Osteocyte (in vitro differentiated cells): Measurements from ENCODE around the gene ZNF621. TPM values are rescaled to one million over a fixed set of nuclear protein-coding genes. Genes with fewer than 3 reads are reported as not detected.
"Not testable (repeated sequence)": the region's sequence is repeated elsewhere in the genome, so short reads cannot be mapped to it uniquely, and the experiment has no call there.

Experiments used
- DNase-seq: peaks from one replicate; pipeline ENCODE4 v3.0.0; 2021; ENCODE audit warnings: mixed read lengths; ENCODE audit not compliant: unreplicated experiment; ENCODE audit errors: extremely low spot score
- H3K27ac Mint-ChIP-seq: one replicate; pipeline ENCODE4 v1.8.0; 2021; ENCODE audit warnings: mild to moderate bottlenecking, mixed read lengths; ENCODE audit not compliant: unreplicated experiment
- H3K27me3 Mint-ChIP-seq: one replicate; pipeline ENCODE4 v1.8.0; 2021; ENCODE audit warnings: mixed read lengths; ENCODE audit not compliant: unreplicated experiment
- H3K36me3 Mint-ChIP-seq: one replicate; pipeline ENCODE4 v1.8.0; 2021; ENCODE audit warnings: mixed read lengths; ENCODE audit not compliant: unreplicated experiment
- H3K4me1 Mint-ChIP-seq: one replicate; pipeline ENCODE4 v1.8.0; 2021; ENCODE audit warnings: mixed read lengths; ENCODE audit not compliant: unreplicated experiment
- H3K4me3 Mint-ChIP-seq: one replicate; pipeline ENCODE4 v1.8.0; 2021; ENCODE audit warnings: mild to moderate bottlenecking, moderate library complexity, mixed read lengths; ENCODE audit not compliant: unreplicated experiment
- H3K9me3 Mint-ChIP-seq: one replicate; pipeline ENCODE4 v1.8.0; 2021; ENCODE audit warnings: mixed read lengths; ENCODE audit not compliant: unreplicated experiment
- total RNA-seq: library from RNA; stranded (reverse); gene quantifications from 2 replicates; pipeline ENCODE4 v1.2.1, GENCODE V29; 2021
- TF ChIP-seq, protein P1 (sequence below): fragments of 200-600 bp; sonication (generic); IDR thresholded peaks from 2 replicates; pipeline ENCODE4 v1.5.0; 2021; ENCODE audit warnings: antibody characterized with exemption, mild to moderate bottlenecking, moderate library complexity

ZNF621 gene
- total RNA-seq, 1 donor from 2014 or later: 30.8 TPM

DNA sequence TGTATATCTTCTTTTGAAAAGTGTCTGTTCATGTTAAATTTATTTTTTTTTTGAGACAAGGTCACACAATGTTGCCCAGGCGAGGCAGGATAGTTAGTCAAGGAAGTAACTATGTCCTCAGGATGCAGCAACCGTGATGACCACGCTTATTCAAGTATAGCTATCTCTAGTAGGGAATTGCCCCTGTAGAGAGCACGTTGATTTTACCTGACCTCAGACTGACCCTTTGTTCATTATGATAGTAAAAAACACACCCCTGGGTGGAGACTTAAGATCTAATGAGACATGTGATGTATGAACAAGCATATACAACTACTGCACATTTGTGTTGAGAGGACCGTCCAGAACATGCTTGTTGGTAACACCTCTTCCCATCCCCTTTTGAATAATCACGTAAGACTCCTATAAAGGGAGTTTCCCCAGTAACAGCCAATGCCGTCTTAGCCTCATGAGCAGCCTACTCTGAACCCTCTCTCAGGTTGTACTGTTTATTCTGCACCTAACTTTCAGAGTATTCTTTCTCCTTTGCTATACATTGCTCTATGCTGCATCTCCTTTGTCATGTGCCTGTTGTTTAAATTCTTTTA lies 32.9 kb downstream of the ZNF621 start:
- Mint-ChIP-seq H3K27me3 (no peaks in the 10 kb centered on the region), H3K4me1 (no peaks in the 10 kb centered on the region), H3K4me3 (no peak overlapping the region), H3K27ac (no peak overlapping the region), H3K9me3 (peaks cover 15% of the 10 kb centered on the region), H3K36me3 (no peaks in the 10 kb centered on the region)
- peak; percentile 6 for DNase-seq
- TF ChIP-seq, protein P1, sequence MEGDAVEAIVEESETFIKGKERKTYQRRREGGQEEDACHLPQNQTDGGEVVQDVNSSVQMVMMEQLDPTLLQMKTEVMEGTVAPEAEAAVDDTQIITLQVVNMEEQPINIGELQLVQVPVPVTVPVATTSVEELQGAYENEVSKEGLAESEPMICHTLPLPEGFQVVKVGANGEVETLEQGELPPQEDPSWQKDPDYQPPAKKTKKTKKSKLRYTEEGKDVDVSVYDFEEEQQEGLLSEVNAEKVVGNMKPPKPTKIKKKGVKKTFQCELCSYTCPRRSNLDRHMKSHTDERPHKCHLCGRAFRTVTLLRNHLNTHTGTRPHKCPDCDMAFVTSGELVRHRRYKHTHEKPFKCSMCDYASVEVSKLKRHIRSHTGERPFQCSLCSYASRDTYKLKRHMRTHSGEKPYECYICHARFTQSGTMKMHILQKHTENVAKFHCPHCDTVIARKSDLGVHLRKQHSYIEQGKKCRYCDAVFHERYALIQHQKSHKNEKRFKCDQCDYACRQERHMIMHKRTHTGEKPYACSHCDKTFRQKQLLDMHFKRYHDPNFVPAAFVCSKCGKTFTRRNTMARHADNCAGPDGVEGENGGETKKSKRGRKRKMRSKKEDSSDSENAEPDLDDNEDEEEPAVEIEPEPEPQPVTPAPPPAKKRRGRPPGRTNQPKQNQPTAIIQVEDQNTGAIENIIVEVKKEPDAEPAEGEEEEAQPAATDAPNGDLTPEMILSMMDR: no peak

DNA sequence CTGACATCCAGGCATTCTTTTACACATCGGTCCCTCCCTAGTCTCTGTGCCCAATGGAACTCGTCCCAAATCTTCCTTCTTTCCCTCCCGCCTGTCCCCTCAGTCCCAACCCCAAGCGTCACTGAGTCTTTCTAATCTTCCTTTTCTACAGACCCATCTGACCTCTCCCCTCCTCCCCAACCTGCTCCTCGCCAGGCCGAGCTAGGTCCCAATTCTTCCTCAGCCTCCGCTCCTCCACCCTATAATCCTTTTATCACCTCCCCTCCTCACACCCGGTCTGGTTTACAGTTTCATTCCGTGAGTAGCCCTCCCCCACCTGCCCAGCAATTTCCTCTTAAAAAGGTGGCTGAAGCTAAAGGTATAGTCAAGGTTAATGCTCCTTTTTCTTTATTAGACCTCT lies 37.7 kb downstream of the ZNF621 start:
- H3K36me3 Mint-ChIP-seq, H3K4me1 Mint-ChIP-seq: not testable (repeated sequence)

GRCh38 chr3:40565629-40566028 lies 40.9 kb downstream of the ZNF621 start:
- peaks cover 15% of the 10 kb centered on the region for H3K9me3 Mint-ChIP-seq
- not testable (repeated sequence) for H3K27ac Mint-ChIP-seq, H3K4me3 Mint-ChIP-seq, H3K36me3 Mint-ChIP-seq, H3K4me1 Mint-ChIP-seq, H3K27me3 Mint-ChIP-seq
- peak; percentile 0 for DNase-seq

More for the DNA sequence above, 37.7 kb downstream of the ZNF621 start:
- H3K27ac Mint-ChIP-seq, H3K4me3 Mint-ChIP-seq, H3K27me3 Mint-ChIP-seq: not testable (repeated sequence)
- peak; percentile 38 for DNase-seq
- H3K9me3 Mint-ChIP-seq: peaks cover 15% of the 10 kb centered on the region

- H3K9me3 Mint-ChIP-seq: peaks cover 4% of the 10 kb centered on the region
- no peak overlapping the region for H3K4me3 Mint-ChIP-seq
- H3K27me3 Mint-ChIP-seq: peaks cover 12% of the 10 kb centered on the region
- no peaks in the 10 kb centered on the region for H3K4me1 Mint-ChIP-seq
- no peak overlapping the region for H3K27ac Mint-ChIP-seq
- no peaks in the 10 kb centered on the region for H3K36me3 Mint-ChIP-seq
- DNase-seq: no peak
- TF ChIP-seq, protein P1: no peak
Measured at GRCh38 chr3:40566694-40567093, 41.9 kb downstream of the ZNF621 start.

GRCh38 chr3:40572588-40572987 lies 47.8 kb downstream of the ZNF621 start:
- Mint-ChIP-seq H3K27ac (no peak overlapping the region), H3K9me3 (no peaks in the 10 kb centered on the region), H3K36me3 (no peaks in the 10 kb centered on the region), H3K4me3 (no peak overlapping the region), H3K4me1 (no peaks in the 10 kb centered on the region), H3K27me3 (peaks cover 47% of the 10 kb centered on the region)
- TF ChIP-seq, protein P1: no peak
- DNase-seq: no peak

GRCh38 chr3:40574050-40574449 lies 49.3 kb downstream of the ZNF621 start:
- H3K4me1 Mint-ChIP-seq: no peaks in the 10 kb centered on the region
- TF ChIP-seq, protein P1: no peak
- H3K27me3 Mint-ChIP-seq: peaks cover 54% of the 10 kb centered on the region
- no peak overlapping the region for H3K27ac Mint-ChIP-seq
- DNase-seq: peak; percentile 13
- no peaks in the 10 kb centered on the region for H3K9me3 Mint-ChIP-seq
- H3K36me3 Mint-ChIP-seq: no peaks in the 10 kb centered on the region
- no peak overlapping the region for H3K4me3 Mint-ChIP-seq
